K562 treated with DMSO at 1 percent for 12 hours (cell line): ENCODE data around the gene SPACDR. TPM values are rescaled to one million over a fixed set of nuclear protein-coding genes. Genes with fewer than 3 reads are reported as not detected.

Experiments used
- total RNA-seq: library from RNA; unstranded; fragments of 300-600 nt; gene quantifications from 2 replicates; pipeline ENCODE4 v1.2.3, GENCODE V29; 2022; ENCODE audit not compliant: insufficient read depth

The SPACDR gene, protein sequence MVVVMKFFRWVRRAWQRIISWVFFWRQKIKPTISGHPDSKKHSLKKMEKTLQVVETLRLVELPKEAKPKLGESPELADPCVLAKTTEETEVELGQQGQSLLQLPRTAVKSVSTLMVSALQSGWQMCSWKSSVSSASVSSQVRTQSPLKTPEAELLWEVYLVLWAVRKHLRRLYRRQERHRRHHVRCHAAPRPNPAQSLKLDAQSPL
- total RNA-seq: 2.1 TPM in 1 of 2 replicates, not detected in the other

DNA sequence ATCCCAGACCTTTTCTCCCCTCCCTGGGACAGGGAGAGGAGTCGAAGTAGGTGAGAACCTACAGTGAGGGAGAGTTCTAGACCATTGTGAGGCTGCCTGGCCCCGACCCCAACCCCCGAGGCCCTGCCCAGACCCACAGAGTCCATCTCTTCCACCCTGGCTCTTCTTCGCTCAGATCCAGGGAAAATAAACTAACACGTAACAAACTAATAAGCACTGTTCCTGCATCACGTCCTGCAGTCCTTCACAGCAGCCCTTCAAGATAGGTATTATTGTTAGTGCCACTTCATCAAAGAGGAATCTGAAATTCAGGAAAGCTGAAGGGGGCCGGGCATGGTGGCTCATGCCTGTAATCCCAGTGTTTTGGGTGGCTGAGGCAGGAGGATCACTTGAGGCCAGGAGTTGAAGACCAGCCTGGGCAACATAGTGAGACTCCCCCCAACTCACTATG is at the start of gene SPACDR:
Gene SPACDR (minus strand): TSS at position 51 of the 451 bp plus-strand sequence. CDS start 235 bp downstream, outside the sequence.

GRCh38 chr7:100483722-100484672 is 19.9 kb upstream of the SPACDR start, which contains the start of gene NYAP1:
NYAP1 (plus strand) TSS chr7:100483927; CDS start chr7:100485312, 1,385 bp downstream.

GRCh38 chr7:100478958-100479660 is 15.0 kb upstream of the SPACDR start, which contains the start of gene TSC22D4:
TSC22D4 (minus strand) TSS chr7:100479214; CDS start chr7:100478038, 1,176 bp downstream.

DNA sequence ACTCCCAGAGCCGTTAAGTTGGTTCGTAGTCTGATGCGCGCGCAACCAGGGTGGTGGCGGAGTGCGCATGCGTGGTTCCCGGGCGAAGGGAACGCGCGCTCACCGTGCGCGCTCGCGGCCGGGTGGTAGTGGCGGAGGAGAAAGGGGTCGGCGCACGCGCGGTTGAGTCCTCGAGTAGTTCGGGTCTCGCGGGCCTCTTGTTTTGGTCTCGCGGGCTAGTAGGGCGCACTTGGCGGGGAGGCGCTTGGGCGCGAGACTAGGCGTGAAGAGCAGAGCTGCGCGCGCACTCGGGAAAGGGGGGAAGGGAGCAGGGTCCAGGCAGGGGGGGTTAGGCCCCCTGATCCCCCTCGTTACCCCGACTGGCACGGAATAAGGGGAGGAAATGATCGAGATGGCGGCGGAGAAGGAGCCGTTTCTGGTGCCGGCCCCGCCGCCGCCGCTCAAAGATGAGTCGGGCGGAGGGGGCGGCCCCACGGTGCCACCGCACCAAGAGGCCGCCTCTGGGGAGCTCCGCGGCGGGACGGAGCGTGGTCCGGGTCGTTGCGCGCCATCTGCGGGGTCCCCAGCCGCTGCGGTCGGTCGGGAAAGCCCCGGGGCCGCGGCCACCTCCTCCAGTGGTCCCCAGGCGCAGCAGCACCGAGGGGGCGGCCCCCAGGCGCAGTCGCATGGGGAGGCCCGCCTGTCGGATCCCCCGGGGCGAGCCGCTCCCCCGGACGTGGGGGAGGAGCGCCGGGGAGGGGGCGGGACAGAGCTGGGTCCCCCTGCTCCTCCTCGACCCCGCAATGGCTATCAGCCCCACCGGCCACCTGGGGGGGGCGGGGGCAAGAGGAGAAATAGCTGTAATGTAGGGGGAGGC is 34.2 kb downstream of the SPACDR start, which contains the start of gene MEPCE:
Gene MEPCE (plus strand): TSS at position 195 of the 856 bp plus-strand sequence. CDS start 188 bp downstream, at position 383.

DNA sequence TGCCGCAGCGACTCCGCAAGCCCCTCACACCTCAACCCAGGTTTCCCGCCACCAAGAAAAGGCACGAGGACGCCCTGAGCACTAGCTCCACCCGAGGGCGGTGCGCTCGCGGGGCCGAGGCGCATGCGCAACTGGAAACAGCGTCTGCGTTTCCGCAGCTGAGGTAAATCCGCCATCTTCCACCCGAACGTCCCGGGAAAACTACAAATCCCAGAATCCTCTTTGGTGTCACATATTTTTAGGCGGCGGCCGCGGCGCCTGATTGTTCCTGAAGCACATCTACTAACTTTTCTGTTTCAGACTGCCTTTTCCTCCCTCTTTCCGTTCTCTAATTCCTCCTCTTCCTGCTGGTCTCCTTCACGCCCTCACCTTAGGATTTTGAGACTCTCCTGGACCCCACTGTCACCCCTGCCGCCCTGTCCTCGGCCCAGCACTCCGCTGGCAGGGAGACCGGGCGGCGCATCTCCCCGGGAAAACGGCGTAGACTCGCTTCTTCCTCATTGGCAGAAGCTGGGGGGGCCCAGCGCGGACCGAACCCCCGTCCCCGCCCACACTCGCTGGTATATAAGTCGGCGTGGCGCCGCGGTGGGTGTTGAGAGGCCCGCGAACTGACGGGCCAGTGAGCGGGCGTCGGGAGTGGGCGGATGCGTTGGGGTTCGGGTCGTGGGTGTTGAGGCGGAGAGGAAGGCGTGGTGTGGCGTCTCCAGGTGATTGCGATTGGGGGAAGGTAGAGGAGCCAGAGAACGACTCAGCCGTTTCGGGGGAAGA is 35.7 kb downstream of the SPACDR start, which contains the start of gene ZCWPW1:
Gene ZCWPW1 (minus strand): TSS at position 505 of the 768 bp plus-strand sequence. CDS start 8,054 bp downstream, outside the sequence.

Other genes with a start within 250 kb of the SPACDR start
- not detected in 2 replicates for gene PVRIG, start 244.3 kb downstream of the SPACDR start, total RNA-seq
- gene SPDYE3, start 156.6 kb downstream of the SPACDR start, total RNA-seq: 3.3 and 5.8 TPM in 2 replicates
- gene PILRB, start 106.1 kb downstream of the SPACDR start, total RNA-seq: 22.6 and 47.5 TPM in 2 replicates
- gene PILRA, start 90.8 kb downstream of the SPACDR start, total RNA-seq: 1.5 and 3.7 TPM in 2 replicates
- 2.3 and 7.2 TPM in 2 replicates for gene ZCWPW1, start 35.6 kb downstream of the SPACDR start, total RNA-seq
- 61.3 and 85.4 TPM in 2 replicates for gene MEPCE, start 34.4 kb downstream of the SPACDR start, total RNA-seq
- gene PPP1R35, start 27.8 kb downstream of the SPACDR start, total RNA-seq: 84.0 and 131 TPM in 2 replicates
- 141 and 148 TPM in 2 replicates for gene TSC22D4, start 15.0 kb upstream of the SPACDR start, total RNA-seq
- gene NYAP1, start 19.7 kb upstream of the SPACDR start, total RNA-seq: 1.2 TPM in 2 replicates
- gene AGFG2, start 74.9 kb upstream of the SPACDR start, total RNA-seq: 16.6 and 18.5 TPM in 2 replicates
- 11.5 and 19.0 TPM in 2 replicates for gene SAP25, start 109.6 kb upstream of the SPACDR start, total RNA-seq
- gene LRCH4, start 121.9 kb upstream of the SPACDR start, total RNA-seq: 67.0 and 99.9 TPM in 2 replicates
- 1.3 and 2.5 TPM in 2 replicates for gene FBXO24, start 122.1 kb upstream of the SPACDR start, total RNA-seq
- 14.4 and 24.9 TPM in 2 replicates for gene PCOLCE, start 138.1 kb upstream of the SPACDR start, total RNA-seq
- 40.9 and 41.5 TPM in 2 replicates for gene MOSPD3, start 148.3 kb upstream of the SPACDR start, total RNA-seq
- gene TFR2, start 177.3 kb upstream of the SPACDR start, total RNA-seq: 47.9 and 70.0 TPM in 2 replicates
- gene ACTL6B, start 192.2 kb upstream of the SPACDR start, total RNA-seq: not detected in 2 replicates
- 568 and 655 TPM in 2 replicates for gene GNB2, start 209.5 kb upstream of the SPACDR start, total RNA-seq
- 11.4 and 30.9 TPM in 2 replicates for gene GIGYF1, start 230.0 kb upstream of the SPACDR start, total RNA-seq
- 82.2 and 128 TPM in 2 replicates for gene POP7, start 241.9 kb upstream of the SPACDR start, total RNA-seq